ENCODE measurements around the gene UBAP2.
A peak's percentile ranks its signal among the peaks of the same experiment; 100 is the strongest.
"Not testable (repeated sequence)": the region's sequence is repeated elsewhere in the genome, so short reads cannot be mapped to it uniquely, and the experiment has no call there.

Gene UBAP2

DNA sequence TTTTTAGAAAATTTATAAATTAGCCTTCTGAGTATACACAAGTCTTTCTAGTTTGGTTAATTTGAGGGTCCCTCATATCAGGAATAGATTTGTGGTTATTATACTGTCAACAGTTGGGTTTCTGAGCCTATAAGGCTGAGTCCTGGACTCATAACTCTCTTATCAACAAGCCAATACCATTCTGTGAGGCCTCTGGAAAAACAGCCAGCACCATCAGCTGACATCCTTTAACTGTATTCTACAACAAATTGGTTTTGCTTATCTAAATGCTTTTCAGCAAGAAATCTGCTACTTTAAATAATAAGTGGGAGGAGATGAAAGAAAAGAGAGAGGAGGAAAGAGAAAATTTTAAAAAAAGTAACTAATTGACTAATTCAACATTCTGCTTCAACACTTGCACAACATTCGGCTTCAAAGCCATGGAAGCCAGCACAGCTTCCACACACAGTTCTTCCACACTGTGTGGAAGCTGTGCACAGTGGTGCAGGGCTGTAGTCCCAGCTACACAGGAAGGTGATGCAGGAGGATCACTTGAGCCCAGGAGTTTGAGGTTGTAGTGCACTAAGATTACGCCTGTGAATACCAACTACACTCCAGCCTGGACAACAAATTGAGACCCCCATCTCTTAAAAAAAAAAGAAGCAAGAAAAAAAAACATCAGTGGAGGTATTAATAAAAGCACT lies 84.5 kb downstream of the UBAP2 start:
- DNase-seq = peak; percentile 51

GRCh38 chr9:33962468-33962867 lies 86.2 kb downstream of the UBAP2 start:
- not testable (repeated sequence) for DNase-seq

- DNase-seq = no peak
Measured at GRCh38 chr9:33959725-33960124, 89.0 kb downstream of the UBAP2 start.

DNA sequence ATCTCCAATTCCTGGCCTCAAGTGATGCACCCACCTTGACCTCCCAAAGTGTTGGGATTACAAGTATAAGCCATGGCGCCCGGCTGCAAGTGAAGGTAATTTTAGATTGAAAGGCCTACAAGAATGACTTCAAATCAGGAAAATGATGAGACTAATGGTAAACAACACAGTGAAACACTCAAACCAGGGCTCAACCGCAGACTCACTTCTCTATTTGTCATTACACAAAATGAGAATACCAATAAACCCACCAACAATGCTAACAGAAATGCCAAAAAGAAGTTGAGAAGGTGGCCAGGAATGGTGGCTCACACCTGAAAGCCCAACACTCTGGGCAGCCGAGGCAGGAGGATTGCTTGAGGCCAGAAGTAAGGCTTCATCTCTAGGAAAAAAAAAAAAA lies 92.1 kb downstream of the UBAP2 start:
- DNase-seq = no peak

DNA sequence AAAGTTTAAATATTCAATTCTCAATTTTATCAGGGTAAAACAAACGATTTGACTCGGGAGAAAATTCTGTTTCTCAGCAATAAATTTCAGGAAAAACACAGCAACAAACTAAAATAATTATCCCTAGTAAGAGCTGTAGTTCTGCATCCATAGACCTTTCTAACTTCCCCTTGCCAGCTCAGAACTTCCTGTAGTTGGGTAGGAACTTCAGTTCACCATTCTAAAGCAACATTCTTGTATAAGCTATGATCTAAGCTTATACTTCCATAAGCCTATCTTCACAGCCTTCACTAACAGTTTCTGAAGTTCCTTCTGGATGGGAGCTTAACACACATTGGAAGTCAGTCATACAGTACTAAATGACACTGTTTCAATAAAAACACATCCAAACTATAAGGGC lies 96.6 kb downstream of the UBAP2 start:
- DNase-seq = peak; percentile 12

DNA sequence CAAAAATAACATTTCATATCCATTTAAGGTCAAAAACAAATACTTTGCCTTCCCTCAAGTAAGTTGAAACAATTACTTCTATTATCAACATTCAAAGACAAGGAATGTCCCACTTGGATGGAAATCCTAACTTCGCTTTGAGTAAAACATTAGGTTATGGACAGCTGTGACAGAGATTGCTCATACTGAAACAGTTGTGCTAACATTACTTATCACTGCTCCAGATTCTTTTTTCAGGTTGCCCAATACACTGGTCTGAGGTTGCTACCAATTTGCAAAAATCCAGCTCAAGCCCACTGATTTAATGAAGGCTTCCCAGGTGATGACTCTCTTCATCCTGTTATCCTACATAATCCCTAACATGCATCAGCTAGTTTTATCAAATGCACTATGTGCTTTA lies 98.3 kb downstream of the UBAP2 start:
- DNase-seq = no peak

DNA sequence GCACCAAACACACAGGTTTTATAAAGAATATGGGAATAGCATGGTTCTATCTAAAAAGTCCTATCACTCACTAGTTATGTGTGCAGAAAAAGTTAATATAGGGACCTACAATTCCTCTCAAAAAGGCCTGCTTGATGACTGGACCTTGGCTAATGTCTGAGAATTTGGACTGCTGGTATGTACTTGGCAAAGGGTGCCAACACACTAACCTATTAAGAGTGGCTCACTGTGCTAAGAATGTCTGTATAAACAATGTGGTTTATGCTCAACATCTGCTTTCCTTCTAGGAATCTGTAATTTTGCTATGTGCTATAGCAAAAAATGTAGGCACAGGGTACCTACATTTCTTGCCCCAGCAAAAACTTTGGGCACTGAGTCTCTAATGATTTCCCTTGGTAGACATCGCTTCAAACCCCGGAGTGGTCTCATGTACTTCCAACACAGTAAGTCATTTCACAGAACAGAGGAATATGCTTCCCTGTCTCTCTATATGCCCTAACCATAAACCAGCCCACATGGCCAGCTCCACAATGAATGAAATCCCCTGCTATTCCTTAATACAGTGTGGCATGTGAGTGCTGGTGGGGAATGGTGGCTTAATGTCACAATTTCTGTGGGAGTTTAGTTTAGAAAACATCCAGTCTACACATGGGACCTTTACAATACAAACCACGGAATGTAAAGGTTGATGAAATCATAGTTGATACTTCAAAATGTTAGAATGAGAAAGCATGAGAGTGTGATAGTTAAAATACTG lies 101.7 kb downstream of the UBAP2 start:
- no peak for DNase-seq

DNA sequence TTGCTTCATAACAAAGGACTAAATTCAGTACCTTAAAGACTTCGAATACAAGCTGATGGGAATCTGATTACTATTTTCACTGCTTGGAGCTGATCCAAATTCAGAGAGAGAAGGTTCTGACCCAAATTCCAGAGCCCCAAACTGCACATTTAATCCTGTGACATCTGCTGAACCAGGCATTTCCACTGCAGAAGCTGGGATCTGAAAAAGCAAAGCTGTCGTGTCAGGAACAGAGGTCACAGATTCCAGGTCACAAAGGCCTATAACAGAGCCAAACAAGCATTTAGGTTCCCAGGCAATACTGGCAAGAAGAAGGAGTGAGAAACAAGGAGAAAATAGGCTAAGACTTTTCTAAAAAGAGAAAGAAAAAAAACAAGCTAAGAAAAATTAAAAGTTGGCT lies 105.3 kb downstream of the UBAP2 start:
- DNase-seq = no peak

DNA sequence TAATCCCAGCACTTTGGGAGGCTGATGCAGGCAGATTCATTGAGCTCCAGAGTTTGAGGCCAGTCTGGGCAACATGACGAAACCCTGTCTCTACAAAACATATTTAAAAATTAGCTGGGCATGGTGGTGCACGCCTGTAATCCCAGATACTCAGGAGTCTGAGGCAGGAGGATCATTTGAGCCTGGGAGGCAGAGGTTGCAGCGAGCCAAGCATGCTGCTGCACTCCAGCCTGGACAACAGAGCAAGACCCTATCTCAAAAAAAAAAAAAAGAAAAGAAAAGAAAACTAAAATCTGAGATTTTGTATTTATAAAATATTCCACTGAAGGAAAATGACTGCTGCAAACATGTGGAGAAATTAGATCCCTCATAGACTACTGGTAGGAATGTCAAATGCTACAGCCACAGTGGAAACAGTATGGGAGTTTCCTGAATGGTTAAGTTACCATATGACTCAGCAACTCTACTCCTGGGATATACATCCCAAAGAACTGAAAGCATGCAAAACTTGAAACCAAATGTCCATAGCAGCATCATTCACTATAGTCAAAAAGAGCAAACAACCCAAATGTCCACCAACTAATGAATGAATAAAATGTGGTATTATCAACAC lies 106.1 kb downstream of the UBAP2 start:
- no peak for DNase-seq

GRCh38 chr9:33939924-33940874 lies 108.5 kb downstream of the UBAP2 start:
- DNase-seq = no peak

DNA sequence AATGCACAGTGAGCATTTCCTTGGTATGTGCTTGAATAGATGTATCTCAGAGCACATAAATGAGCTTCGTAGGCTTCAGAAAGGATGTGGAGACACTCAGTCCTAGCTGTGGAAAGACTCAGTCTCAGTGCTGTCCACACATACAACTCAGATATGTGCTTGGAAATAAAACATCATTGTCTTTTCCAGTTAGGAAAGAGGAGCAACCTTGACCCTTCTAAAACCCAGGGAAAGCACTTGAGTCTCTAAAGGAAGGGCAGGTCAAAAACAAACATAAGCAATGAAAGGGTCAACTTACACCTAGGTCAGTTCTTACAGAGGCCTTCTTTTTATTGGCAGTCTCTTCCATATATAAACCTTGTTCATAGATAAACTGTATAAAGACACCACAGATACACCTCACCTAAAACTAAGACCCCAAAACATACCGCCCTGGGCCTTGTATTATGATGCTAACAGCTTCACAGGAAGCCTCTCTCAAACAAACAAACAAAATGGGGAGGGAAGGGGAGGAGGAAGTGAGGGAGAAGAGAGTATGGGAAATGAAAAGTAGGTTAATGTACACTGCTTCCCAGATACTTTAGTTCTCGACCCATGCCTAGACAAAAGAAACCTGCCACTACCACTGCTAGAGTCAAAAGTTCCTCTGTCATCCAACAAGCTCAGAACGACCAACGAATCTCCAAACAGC lies 114.4 kb downstream of the UBAP2 start:
- no peak for DNase-seq

GRCh38 chr9:33932078-33932807 lies 116.4 kb downstream of the UBAP2 start:
- DNase-seq = no peak

- DNase-seq = no peak
Measured at GRCh38 chr9:33931326-33931725, 117.4 kb downstream of the UBAP2 start.

- DNase-seq = no peak
Measured at GRCh38 chr9:33927694-33928093, 121.0 kb downstream of the UBAP2 start.

- DNase-seq = no peak
Measured at GRCh38 chr9:33926746-33927485, 121.8 kb downstream of the UBAP2 start.

DNA sequence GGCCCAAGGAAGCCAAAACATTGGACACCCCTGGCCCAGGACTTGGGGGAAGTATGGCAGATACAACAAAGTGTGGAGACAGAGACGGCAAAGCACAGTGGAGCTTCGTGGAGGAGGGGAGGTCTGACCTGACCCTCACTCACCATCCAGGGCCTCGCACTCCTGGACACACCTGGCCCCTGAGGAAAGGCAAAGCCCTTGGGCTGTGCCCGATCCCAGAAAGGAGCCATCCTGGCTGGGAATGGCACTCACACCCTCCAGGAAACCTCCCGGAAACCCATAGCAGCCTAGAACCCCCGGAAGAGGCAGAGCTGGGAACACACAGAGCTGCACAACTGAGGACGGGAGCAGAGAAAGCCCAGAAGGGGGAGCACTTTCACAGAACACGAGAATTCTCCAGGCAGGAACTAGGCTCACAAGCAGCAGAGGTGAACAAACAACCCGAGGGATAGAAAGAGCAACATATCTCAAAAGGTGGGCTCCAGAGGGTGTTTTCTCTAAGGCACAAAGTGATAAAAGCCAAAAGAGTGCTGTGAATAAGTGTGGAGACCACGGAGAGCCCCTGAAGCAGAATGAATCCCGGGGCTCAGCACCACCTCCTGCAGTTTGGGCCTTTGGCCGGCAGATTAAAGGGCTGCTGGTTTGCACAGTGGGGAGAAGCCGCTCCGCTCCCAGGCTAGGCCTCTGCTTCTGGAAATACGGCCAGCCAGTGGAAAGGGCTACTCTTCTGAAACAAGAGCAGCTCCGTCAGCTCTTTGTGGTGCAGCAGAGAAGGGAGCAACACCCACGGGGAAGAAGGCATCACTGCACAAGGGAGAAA lies 123.5 kb downstream of the UBAP2 start:
- DNase-seq = peak; percentile 67

DNA sequence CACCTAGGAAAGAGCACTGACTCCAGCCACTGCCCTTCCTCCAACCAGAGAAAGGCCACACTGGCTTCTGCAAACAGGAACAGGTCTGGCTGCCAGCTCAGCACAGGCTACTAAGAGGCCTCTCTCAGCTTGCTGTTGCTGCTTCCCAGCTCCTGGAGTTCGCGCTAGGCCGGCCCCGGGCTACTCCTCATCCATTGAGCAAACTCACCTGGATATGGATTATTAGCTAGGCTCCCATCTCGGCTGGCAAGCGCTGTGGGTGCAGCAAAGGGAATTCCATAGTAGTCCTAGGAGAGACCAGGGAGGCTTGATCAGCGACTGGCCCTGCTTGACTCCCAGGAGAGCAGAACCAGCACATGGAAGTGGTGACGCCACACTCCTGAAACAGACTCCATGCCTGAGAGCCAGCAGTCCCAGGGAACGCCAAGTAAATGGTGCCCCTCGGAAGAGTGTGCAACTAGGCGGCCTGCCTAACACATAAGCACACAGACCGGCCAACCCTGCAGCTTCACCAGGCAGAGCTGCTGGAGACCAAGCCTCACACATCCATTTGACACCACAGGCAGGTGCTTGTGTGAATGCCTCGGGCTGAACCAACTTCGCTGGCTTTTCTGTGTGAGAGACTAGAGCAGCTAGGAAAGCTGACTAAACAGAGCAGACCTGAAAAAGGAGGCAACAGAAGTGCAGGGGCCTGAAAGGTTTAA lies 124.5 kb downstream of the UBAP2 start:
- DNase-seq = no peak

DNA sequence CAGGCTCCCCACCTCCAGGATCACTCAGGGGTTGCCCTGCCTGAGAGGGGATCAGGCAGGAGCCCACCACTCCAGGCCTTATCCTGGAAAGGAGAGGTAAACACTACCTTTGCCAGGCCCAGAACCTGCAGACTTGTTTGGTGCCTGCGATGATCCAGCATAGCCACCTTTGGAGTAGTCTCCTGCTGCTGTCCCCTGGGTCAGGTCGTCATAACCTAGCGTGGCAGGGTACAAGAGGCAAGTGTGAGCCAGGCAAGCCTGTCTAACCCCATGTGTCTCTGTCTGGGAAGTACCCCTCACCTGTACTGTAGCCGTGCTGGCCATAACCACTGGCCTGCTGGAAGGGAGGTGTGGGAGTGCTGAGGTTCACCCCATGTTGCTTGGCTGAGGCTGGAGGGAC lies 125.6 kb downstream of the UBAP2 start:
- DNase-seq = no peak

Data from hematopoietic multipotent progenitor cell treated with erythropoietin and hydrocortisone succinate and interleukin-3 and kit ligand, for 4 days (in vitro differentiated cells).